Small intestine (tissue), 7 donors: ENCODE results near the gene BCL3. TPM values are rescaled to one million over a fixed set of nuclear protein-coding genes. Genes with fewer than 3 reads are reported as not detected.
A peak's percentile ranks its signal among the peaks of the same experiment; 100 is the strongest.

Experiments used
- DNase-seq, 2 donors: peaks; one replicate each; pipeline versions ENCODE4 v3.0.0 to v3.0.0-alpha.2; 2013
- FAIRE-seq: peaks from 2 replicates; lab custom pipeline; 2012; peaks lifted over from hg19 to GRCh38; lab: Jason Lieb, UNC
- H3K27ac ChIP-seq, 3 donors: one replicate each; pipeline ENCODE4 v1.5.1; 2013; ENCODE audit warnings: low read length in 2 of 3, mild to moderate bottlenecking in 2 of 3, control low read depth in 1 of 3, inconsistent platforms in 1 of 3, low read depth in 1 of 3, moderate library complexity in 1 of 3
- H3K27me3 ChIP-seq, 3 donors: one replicate each; pipeline ENCODE4 v1.6.1; 2013; ENCODE audit warnings: low read length in 3 of 3, inconsistent platforms in 1 of 3; ENCODE audit not compliant: control insufficient read depth in 3 of 3, insufficient read depth in 3 of 3
- H3K36me3 ChIP-seq, 3 donors: one replicate each; pipeline ENCODE4 v1.6.1; 2013; ENCODE audit warnings: low read length in 3 of 3, inconsistent platforms in 1 of 3, low read depth in 1 of 3, mild to moderate bottlenecking in 1 of 3, moderate library complexity in 1 of 3; ENCODE audit not compliant: control insufficient read depth in 3 of 3, insufficient read depth in 2 of 3
- H3K4me1 ChIP-seq, 3 donors: one replicate each; pipeline ENCODE4 v1.6.1; 2013; ENCODE audit warnings: low read length in 2 of 3, inconsistent platforms in 1 of 3, low read depth in 1 of 3, mild to moderate bottlenecking in 1 of 3, moderate library complexity in 1 of 3; ENCODE audit not compliant: control insufficient read depth in 3 of 3, insufficient read depth in 2 of 3
- H3K4me3 ChIP-seq, 3 donors: one replicate each; pipeline ENCODE4 v1.5.1; 2013; ENCODE audit warnings: low read length in 3 of 3, control low read depth in 1 of 3, inconsistent platforms in 1 of 3, low read depth in 1 of 3, mild to moderate bottlenecking in 1 of 3, moderate library complexity in 1 of 3
- H3K9me3 ChIP-seq, 2 donors: one replicate each; pipeline ENCODE4 v1.6.1; 2013; ENCODE audit warnings: low read depth in 1 of 2, low read length in 1 of 2; ENCODE audit not compliant: control insufficient read depth in 2 of 2, insufficient read depth in 1 of 2
- WGBS, 3 donors: extraction: QIAGEN DNeasy Blood & Tissue Kit; methylation state at CpG; one replicate each; pipeline ENCODE4 v1.1.7; 2013; 5-methylcytosine and 5-hydroxymethylcytosine counted together
- polyA plus RNA-seq, 4 donors: library from polyadenylated mRNA; stranded (reverse) in 3 of 4; unstranded in 1 of 4; fragments of 200-250 nt in 3 of 4; fragments of 120-200 nt in 1 of 4; gene quantifications; one replicate each; pipeline versions ENCODE4 v1.2.1 to v1.2.3, GENCODE V29; 2013
- donor health status: healthy with polysubstance abuse.
- donor health status: control.
- donor health status: control.
- donor health status: Bipolar disorder and iron deficiency.
- donor health status: healthy.

The BCL3 gene
- polyA plus RNA-seq, 4 donors, result 48.6 to 136 (median 77.3) TPM

- H3K4me1 ChIP-seq, result peaks cover 3 to 36% (median 4%) of the 10 kb centered on the region in 3 donors
- peak overlapping the region in 1 of 3 donors; percentile 15 for H3K27ac ChIP-seq
- FAIRE-seq, result no peak
- peaks cover 0 to 9% of the 10 kb centered on the region in 2 donors for H3K9me3 ChIP-seq
- H3K27me3 ChIP-seq, result no peaks in the 10 kb centered on the region
- WGBS, 3 donors, result 26 to 54% (median 42%) methylated on average over 5 of the region's 5 CpGs
- no peak overlapping the region for H3K4me3 ChIP-seq
- peaks cover 0 to 35% (median 0%) of the 10 kb centered on the region in 3 donors for H3K36me3 ChIP-seq
- peak; percentile 71 to 82 for DNase-seq
These were observed 58.7 kb downstream of the BCL3 start for GRCh38 chr19:44807162-44807561.

DNA sequence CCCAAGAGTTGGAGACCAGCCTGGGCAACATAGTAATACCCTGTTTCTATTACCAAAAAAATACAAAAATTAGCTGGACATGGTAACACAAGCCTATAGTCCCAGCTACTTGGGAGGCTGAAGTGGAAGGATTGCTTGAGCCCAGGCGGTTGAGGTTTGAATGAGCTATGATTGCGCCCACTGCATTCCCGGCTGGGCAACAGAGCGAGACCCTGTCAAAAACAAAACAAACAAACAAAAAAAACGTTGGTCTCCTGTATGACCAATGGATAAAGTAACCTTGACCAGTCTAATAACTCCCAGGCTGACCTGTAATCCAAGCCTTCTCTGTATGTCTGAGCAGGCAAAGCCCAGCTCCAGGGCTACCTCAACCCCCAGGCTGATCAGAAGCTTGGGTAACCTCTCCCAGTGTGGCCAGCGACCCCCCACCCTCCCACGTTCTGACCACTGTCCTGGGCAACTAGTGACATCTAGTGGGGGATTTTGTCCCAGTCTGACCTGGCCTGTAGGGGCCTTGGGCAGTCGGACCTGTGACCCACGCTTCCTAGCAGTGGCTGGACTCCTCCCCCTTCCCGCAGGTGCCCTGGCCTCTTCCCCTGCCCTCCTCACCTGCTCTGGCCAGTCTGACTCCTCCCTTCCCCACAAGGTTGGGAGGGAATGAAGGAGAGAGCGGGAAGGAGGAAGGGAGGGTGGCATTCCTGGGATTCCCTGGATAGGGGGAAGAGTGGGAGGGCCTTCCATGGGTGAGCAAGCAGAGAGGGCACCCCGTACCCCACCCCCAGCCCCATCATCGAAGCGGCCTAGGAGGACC is 59.3 kb downstream of the BCL3 start:
- Histone ChIP-seq H3K27ac (peak overlapping the region in 1 of 3 donors; percentile 15), H3K4me3 (no peak overlapping the region), H3K9me3 (peaks cover 0 to 9% of the 10 kb centered on the region in 2 donors), H3K27me3 (no peaks in the 10 kb centered on the region), H3K4me1 (peaks cover 3 to 39% (median 4%) of the 10 kb centered on the region in 3 donors), H3K36me3 (peaks cover 0 to 33% (median 0%) of the 10 kb centered on the region in 3 donors)
- FAIRE-seq (no peak), DNase-seq (peak; percentile 19 to 61)
- 21 to 27% (median 26%) methylated on average over 14 of the region's 14 CpGs for WGBS, 3 donors

DNA sequence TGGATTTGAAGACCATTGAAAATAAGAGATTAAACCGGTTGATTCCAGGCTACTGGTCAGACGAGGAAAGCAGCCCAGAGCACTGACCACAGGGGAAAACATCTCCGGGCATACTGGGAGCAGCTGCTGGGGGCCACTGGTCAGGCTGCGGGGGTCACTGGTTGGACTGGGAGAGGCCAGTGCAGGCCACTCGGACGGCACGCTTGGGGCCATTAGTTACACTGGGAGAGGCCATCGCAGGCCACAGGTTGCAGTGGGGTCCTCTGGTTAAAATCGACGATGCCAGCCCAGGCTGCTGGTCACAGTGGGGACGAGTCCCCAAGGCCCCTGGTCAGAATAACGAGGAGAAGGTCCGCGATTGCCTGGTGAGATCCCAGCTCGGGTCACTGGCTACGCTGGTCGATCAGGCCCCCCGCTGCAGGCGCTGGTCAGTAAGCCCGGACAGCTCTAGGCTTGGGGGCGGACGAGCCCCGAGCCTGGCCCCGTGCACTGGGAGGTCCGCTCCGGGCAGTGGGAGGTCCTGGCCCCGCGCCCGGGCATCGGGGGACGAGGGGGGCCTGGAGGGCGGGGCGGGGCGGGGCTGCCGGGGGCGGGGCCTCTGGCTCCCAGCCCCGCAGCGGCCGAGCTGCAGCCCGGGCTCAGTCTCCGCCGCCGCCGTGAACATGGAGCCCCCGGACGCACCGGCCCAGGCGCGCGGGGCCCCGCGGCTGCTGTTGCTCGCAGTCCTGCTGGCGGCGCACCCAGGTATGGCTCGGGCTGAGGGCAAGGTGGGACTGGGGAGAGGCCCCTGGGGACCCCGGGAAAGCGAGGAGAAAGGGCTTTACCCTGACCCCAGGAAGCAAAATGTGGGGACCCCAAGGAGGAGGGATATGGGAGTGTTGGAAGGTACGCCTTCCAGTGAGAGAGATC is 60.2 kb downstream of the BCL3 start, which contains the start of gene BCAM:
Gene BCAM, plus strand, starts transcription at position 641 of the 909 bp plus-strand sequence. Its CDS starts 22 bp downstream, at position 663.
- Histone ChIP-seq H3K4me3 (peak within 1 kb of the TSS in 2 of 3 donors; percentile 31 to 72), H3K9me3 (peaks cover 0 to 6% of the 10 kb centered on the region in 2 donors), H3K27ac (peak within 1 kb of the TSS in 2 of 3 donors; percentile 51 to 72), H3K4me1 (peaks cover 3 to 39% (median 4%) of the 10 kb centered on the region in 3 donors), H3K36me3 (peaks cover 0 to 38% (median 0%) of the 10 kb centered on the region in 3 donors), H3K27me3 (no peaks in the 10 kb centered on the region)
- peak in 1 of 2 donors; percentile 69 for DNase-seq
- FAIRE-seq, result no peak
- 3% methylated on average over 38 to 59 of the region's 59 CpGs for WGBS, 3 donors

Other genes starting within 250 kb of the BCL3 start
- 10 to 100 TPM in 1 of 4 donors, 1 to 10 TPM in 3; 4.6 to 11.4 (median 6.2) TPM for gene ZNF180, start 248.2 kb upstream of the BCL3 start, polyA plus RNA-seq
- gene CEACAM20, start 219.0 kb upstream of the BCL3 start, polyA plus RNA-seq, result 10 to 100 TPM in 2 of 4 donors, 1 to 10 TPM in 1, under 1 TPM in 1; 0.19 to 28.4 (median 10.6) TPM
- gene IGSF23, start 135.1 kb upstream of the BCL3 start, polyA plus RNA-seq, result 10 to 100 TPM in 3 of 4 donors, 1 to 10 TPM in 1; 5.8 to 54.3 (median 17.3) TPM
- 10 to 100 TPM; 19.9 to 96.6 (median 24.1) TPM for gene PVR, start 104.8 kb upstream of the BCL3 start, polyA plus RNA-seq
- 10 to 100 TPM in 3 of 4 donors, 1 to 10 TPM in 1; 4.3 to 53.0 (median 21.6) TPM for gene CEACAM19, start 77.2 kb upstream of the BCL3 start, polyA plus RNA-seq
- under 1 TPM in 1 of 4 donors, not detected in 3; 0.07 TPM for gene CEACAM16, start 49.6 kb upstream of the BCL3 start, polyA plus RNA-seq
- 100 to 1,000 TPM in 2 of 4 donors, 10 to 100 TPM in 2; 54.0 to 162 (median 92.3) TPM for gene CBLC, start 29.2 kb downstream of the BCL3 start, polyA plus RNA-seq
- 100 to 1,000 TPM in 1 of 4 donors, 10 to 100 TPM in 1, 1 to 10 TPM in 2; 2.9 to 136 (median 18.5) TPM for gene BCAM, start 60.4 kb downstream of the BCL3 start, polyA plus RNA-seq
- gene NECTIN2, start 97.6 kb downstream of the BCL3 start, polyA plus RNA-seq, result 100 to 1,000 TPM in 2 of 4 donors, 10 to 100 TPM in 2; 72.5 to 153 (median 100) TPM
- 10 to 100 TPM; 24.6 to 82.7 (median 29.0) TPM for gene TOMM40, start 142.5 kb downstream of the BCL3 start, polyA plus RNA-seq
- 100 to 1,000 TPM in 3 of 4 donors, 10 to 100 TPM in 1; 14.1 to 201 (median 122) TPM for gene APOE, start 157.1 kb downstream of the BCL3 start, polyA plus RNA-seq
- 10 to 100 TPM in 2 of 4 donors, 1 to 10 TPM in 2; 3.1 to 65.1 (median 13.4) TPM for gene APOC1, start 165.9 kb downstream of the BCL3 start, polyA plus RNA-seq
- gene APOC4, start 193.5 kb downstream of the BCL3 start, polyA plus RNA-seq, result not detected
- gene APOC2, start 197.3 kb downstream of the BCL3 start, polyA plus RNA-seq, result 100 to 1,000 TPM in 1 of 4 donors, 10 to 100 TPM in 3; 23.4 to 214 (median 70.1) TPM
- gene CLPTM1, start 206.7 kb downstream of the BCL3 start, polyA plus RNA-seq, result 100 to 1,000 TPM in 1 of 4 donors, 10 to 100 TPM in 3; 63.0 to 101 (median 80.9) TPM